ENCODE results near the gene CYP2B6. TPM values are rescaled to one million over a fixed set of nuclear protein-coding genes. Genes with fewer than 3 reads are reported as not detected.

The CYP2B6 gene
- total RNA-seq, result not detected
- not detected for polyA plus RNA-seq

GRCh38 chr19:40990972-40991381, at the start of gene CYP2B6:
Gene CYP2B6, plus strand, starts transcription at chr19:40991282. Its CDS starts 24 bp downstream, at chr19:40991306.
- Histone ChIP-seq H3K27me3 (ENCODE audit: insufficient read depth, low read length, poor library complexity, severe bottlenecking) (no peaks in the 10 kb centered on the region), H3K9me3 (ENCODE audit: low read length) (no peaks in the 10 kb centered on the region), H3K36me3 (ENCODE audit: insufficient read depth, low read length) (no peaks in the 10 kb centered on the region), H3K4me1 (ENCODE audit: insufficient read depth, low read length) (no peaks in the 10 kb centered on the region), H3K4me3 (ENCODE audit: low read length) (no peak within 1 kb of the TSS), H3K27ac (ENCODE audit: low read depth, low read length) (no peak within 1 kb of the TSS)
- Mint-ChIP-seq H3K27ac (peak within 1 kb of the TSS in 1 of 8 donors; percentile 56), H3K27me3 (peaks cover 21 to 46% of the 10 kb centered on the region in 2 donors), H3K4me3 (no peak within 1 kb of the TSS), H3K4me1 (no peaks in the 10 kb centered on the region), H3K9me3 (peaks cover 2 to 15% (median 13%) of the 10 kb centered on the region in 5 donors), H3K36me3 (peaks cover 0 to 4% (median 3%) of the 10 kb centered on the region in 3 donors)
- DNase-seq, result no peak
- ChIA-PET CTCF (no interaction called here), POLR2A (no interaction called here)

- Histone ChIP-seq H3K9me3 (ENCODE audit: low read length) (no peaks in the 10 kb centered on the region), H3K27me3 (ENCODE audit: insufficient read depth, low read length, poor library complexity, severe bottlenecking) (no peaks in the 10 kb centered on the region), H3K4me3 (ENCODE audit: low read length) (no peak overlapping the region), H3K36me3 (ENCODE audit: insufficient read depth, low read length) (no peaks in the 10 kb centered on the region), H3K27ac (ENCODE audit: low read depth, low read length) (no peak overlapping the region), H3K4me1 (ENCODE audit: insufficient read depth, low read length) (no peaks in the 10 kb centered on the region)
- CTCF ChIA-PET, result no interaction called here
- H3K9me3 Mint-ChIP-seq, result no peaks in the 10 kb centered on the region
- H3K4me1 Mint-ChIP-seq, result no peaks in the 10 kb centered on the region
- POLR2A ChIA-PET, result no interaction called here
- peaks cover 24 to 40% of the 10 kb centered on the region in 2 donors for H3K27me3 Mint-ChIP-seq
- no peak overlapping the region for H3K4me3 Mint-ChIP-seq
- no peak for DNase-seq
- H3K27ac Mint-ChIP-seq, result no peak overlapping the region
- H3K36me3 Mint-ChIP-seq, result peaks cover 0 to 4% (median 0%) of the 10 kb centered on the region in 3 donors
Measured at GRCh38 chr19:40941481-40942219, 49.4 kb upstream of the CYP2B6 start.

GRCh38 chr19:40945645-40946044, 45.4 kb upstream of the CYP2B6 start:
- Histone ChIP-seq H3K9me3 (ENCODE audit: low read length) (no peaks in the 10 kb centered on the region), H3K4me3 (ENCODE audit: low read length) (no peak overlapping the region), H3K27ac (ENCODE audit: low read depth, low read length) (no peak overlapping the region), H3K27me3 (ENCODE audit: insufficient read depth, low read length, poor library complexity, severe bottlenecking) (no peaks in the 10 kb centered on the region), H3K36me3 (ENCODE audit: insufficient read depth, low read length) (no peaks in the 10 kb centered on the region), H3K4me1 (ENCODE audit: insufficient read depth, low read length) (no peaks in the 10 kb centered on the region)
- CTCF ChIA-PET, result no interaction called here
- Mint-ChIP-seq H3K27me3 (peaks cover 24 to 43% of the 10 kb centered on the region in 2 donors), H3K27ac (no peak overlapping the region), H3K4me1 (no peaks in the 10 kb centered on the region), H3K4me3 (no peak overlapping the region), H3K9me3 (peaks cover 0 to under 1% (median 0%) of the 10 kb centered on the region in 5 donors), H3K36me3 (peaks cover 0 to 4% (median 0%) of the 10 kb centered on the region in 3 donors)
- POLR2A ChIA-PET, result no interaction called here
- DNase-seq, result no peak

GRCh38 chr19:40947114-40947513, 44.0 kb upstream of the CYP2B6 start:
- CTCF ChIA-PET, result no interaction called here
- POLR2A ChIA-PET, result no interaction called here
- H3K9me3 ChIP-seq (ENCODE audit: low read length), result no peaks in the 10 kb centered on the region
- H3K36me3 ChIP-seq (ENCODE audit: insufficient read depth, low read length), result no peaks in the 10 kb centered on the region
- H3K4me3 Mint-ChIP-seq, result no peak overlapping the region
- no peaks in the 10 kb centered on the region for H3K27me3 ChIP-seq (ENCODE audit: insufficient read depth, low read length, poor library complexity, severe bottlenecking)
- H3K4me1 ChIP-seq (ENCODE audit: insufficient read depth, low read length), result no peaks in the 10 kb centered on the region
- no peak overlapping the region for H3K27ac ChIP-seq (ENCODE audit: low read depth, low read length)
- H3K36me3 Mint-ChIP-seq, result peaks cover 0 to 4% (median 0%) of the 10 kb centered on the region in 3 donors
- no peak for DNase-seq
- H3K27me3 Mint-ChIP-seq, result peaks cover 27 to 51% of the 10 kb centered on the region in 2 donors
- H3K9me3 Mint-ChIP-seq, result peaks cover 0 to 6% (median 3%) of the 10 kb centered on the region in 5 donors
- no peaks in the 10 kb centered on the region for H3K4me1 Mint-ChIP-seq
- H3K4me3 ChIP-seq (ENCODE audit: low read length), result no peak overlapping the region
- no peak overlapping the region for H3K27ac Mint-ChIP-seq

GRCh38 chr19:40947573-40947972, 43.5 kb upstream of the CYP2B6 start:
- H3K27me3 ChIP-seq (ENCODE audit: insufficient read depth, low read length, poor library complexity, severe bottlenecking), result no peaks in the 10 kb centered on the region
- H3K36me3 Mint-ChIP-seq, result peaks cover 0 to 7% (median 0%) of the 10 kb centered on the region in 3 donors
- ChIA-PET CTCF (no interaction called here), POLR2A (no interaction called here)
- H3K4me1 ChIP-seq (ENCODE audit: insufficient read depth, low read length), result no peaks in the 10 kb centered on the region
- no peaks in the 10 kb centered on the region for H3K36me3 ChIP-seq (ENCODE audit: insufficient read depth, low read length)
- no peak overlapping the region for H3K4me3 ChIP-seq (ENCODE audit: low read length)
- peak overlapping the region in 1 of 8 donors; percentile 29 for H3K27ac Mint-ChIP-seq
- no peaks in the 10 kb centered on the region for H3K9me3 ChIP-seq (ENCODE audit: low read length)
- H3K27ac ChIP-seq (ENCODE audit: low read depth, low read length), result no peak overlapping the region
- no peak for DNase-seq
- no peak overlapping the region for H3K4me3 Mint-ChIP-seq
- peaks cover 4 to 10% (median 8%) of the 10 kb centered on the region in 5 donors for H3K9me3 Mint-ChIP-seq
- no peaks in the 10 kb centered on the region for H3K4me1 Mint-ChIP-seq
- H3K27me3 Mint-ChIP-seq, result peaks cover 27 to 53% of the 10 kb centered on the region in 2 donors

GRCh38 chr19:40948580-40949299, 42.3 kb upstream of the CYP2B6 start:
- peaks cover 7% of the 10 kb centered on the region for H3K9me3 ChIP-seq (ENCODE audit: low read length)
- no peak for DNase-seq
- H3K27ac ChIP-seq (ENCODE audit: low read depth, low read length), result no peak overlapping the region
- ChIA-PET POLR2A (no interaction called here), CTCF (no interaction called here)
- no peaks in the 10 kb centered on the region for H3K36me3 ChIP-seq (ENCODE audit: insufficient read depth, low read length)
- no peaks in the 10 kb centered on the region for H3K4me1 ChIP-seq (ENCODE audit: insufficient read depth, low read length)
- no peak overlapping the region for H3K4me3 ChIP-seq (ENCODE audit: low read length)
- Mint-ChIP-seq H3K36me3 (peaks cover 0 to 18% (median 0%) of the 10 kb centered on the region in 3 donors), H3K4me3 (no peak overlapping the region), H3K4me1 (no peaks in the 10 kb centered on the region), H3K9me3 (peaks cover 9 to 22% (median 20%) of the 10 kb centered on the region in 5 donors), H3K27me3 (peaks cover 27 to 57% of the 10 kb centered on the region in 2 donors), H3K27ac (peak overlapping the region in 1 of 8 donors; percentile 8)
- no peaks in the 10 kb centered on the region for H3K27me3 ChIP-seq (ENCODE audit: insufficient read depth, low read length, poor library complexity, severe bottlenecking)

- CTCF ChIA-PET, result no interaction called here
- Histone ChIP-seq H3K27ac (ENCODE audit: low read depth, low read length) (no peak overlapping the region), H3K4me3 (ENCODE audit: low read length) (no peak overlapping the region), H3K4me1 (ENCODE audit: insufficient read depth, low read length) (no peaks in the 10 kb centered on the region), H3K9me3 (ENCODE audit: low read length) (peaks cover 40% of the 10 kb centered on the region), H3K27me3 (ENCODE audit: insufficient read depth, low read length, poor library complexity, severe bottlenecking) (no peaks in the 10 kb centered on the region), H3K36me3 (ENCODE audit: insufficient read depth, low read length) (no peaks in the 10 kb centered on the region)
- no peak for DNase-seq
- POLR2A ChIA-PET, result no interaction called here
- Mint-ChIP-seq H3K9me3 (peaks cover 36 to 61% (median 53%) of the 10 kb centered on the region in 5 donors), H3K27ac (no peak overlapping the region), H3K36me3 (peaks cover 1 to 36% (median 3%) of the 10 kb centered on the region in 3 donors), H3K4me1 (no peaks in the 10 kb centered on the region), H3K4me3 (no peak overlapping the region), H3K27me3 (peaks cover 3 to 28% of the 10 kb centered on the region in 2 donors)
Measured at GRCh38 chr19:40954573-40954972, 36.5 kb upstream of the CYP2B6 start.

GRCh38 chr19:40959338-40959737, 31.7 kb upstream of the CYP2B6 start:
- POLR2A ChIA-PET, result no interaction called here
- CTCF ChIA-PET, result no interaction called here
- H3K27me3 ChIP-seq (ENCODE audit: insufficient read depth, low read length, poor library complexity, severe bottlenecking), result peaks cover 9% of the 10 kb centered on the region
- H3K9me3 ChIP-seq (ENCODE audit: low read length), result peaks cover 27% of the 10 kb centered on the region
- Mint-ChIP-seq H3K27ac (no peak overlapping the region), H3K4me1 (peaks cover 0 to 7% (median 1%) of the 10 kb centered on the region in 3 donors), H3K27me3 (peaks cover 11 to 15% of the 10 kb centered on the region in 2 donors), H3K4me3 (no peak overlapping the region), H3K9me3 (peaks cover 22 to 33% (median 27%) of the 10 kb centered on the region in 5 donors), H3K36me3 (peaks cover 0 to 16% (median 3%) of the 10 kb centered on the region in 3 donors)
- H3K4me1 ChIP-seq (ENCODE audit: insufficient read depth, low read length), result no peaks in the 10 kb centered on the region
- no peaks in the 10 kb centered on the region for H3K36me3 ChIP-seq (ENCODE audit: insufficient read depth, low read length)
- no peak overlapping the region for H3K27ac ChIP-seq (ENCODE audit: low read depth, low read length)
- H3K4me3 ChIP-seq (ENCODE audit: low read length), result no peak overlapping the region
- DNase-seq, result no peak

All from CD8-positive, alpha-beta memory T cell (primary cell).